ENCODE measurements around the gene MYH6. TPM values are rescaled to one million over a fixed set of nuclear protein-coding genes. Genes with fewer than 3 reads are reported as not detected.

The MYH6 gene
- total RNA-seq, 1 donor from 2014 or later, result 0.62 TPM

DNA sequence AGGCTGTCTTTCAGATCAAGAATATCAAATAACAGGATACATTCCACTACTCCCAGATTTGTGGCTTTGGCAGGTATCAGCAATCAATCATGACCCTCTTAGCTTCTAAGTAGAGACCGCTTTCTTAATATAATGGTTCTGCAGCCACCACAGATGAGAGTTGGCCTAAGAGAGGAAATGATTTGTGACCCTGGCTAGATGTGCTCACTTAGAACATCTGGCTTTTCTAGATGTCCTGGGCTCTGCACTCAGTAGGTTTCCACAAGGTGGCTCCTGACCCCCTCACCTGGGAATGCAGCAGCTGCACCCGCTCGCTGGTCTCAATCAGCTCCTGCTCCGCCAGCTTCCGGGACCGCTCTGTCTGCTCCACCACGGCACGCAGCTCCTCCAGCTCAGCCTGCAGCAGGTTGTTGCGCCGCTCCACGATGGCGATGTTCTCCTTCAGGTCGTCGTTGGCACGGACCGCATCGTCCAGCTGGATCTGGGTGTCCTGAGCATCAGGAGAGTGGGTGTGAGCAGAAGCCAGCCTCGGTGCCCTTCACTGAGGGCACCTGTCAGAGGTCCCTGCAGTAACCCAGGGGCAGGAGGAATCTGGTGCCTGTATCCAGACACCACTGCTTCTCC is 22.3 kb downstream of the MYH6 start:
- Histone ChIP-seq H3K27me3 (ENCODE audit: low read depth) (peaks cover 4% of the 10 kb centered on the region), H3K36me3 (no peaks in the 10 kb centered on the region), H3K9me3 (no peaks in the 10 kb centered on the region), H3K4me3 (no peak overlapping the region), H3K27ac (no peak overlapping the region), H3K4me1 (no peaks in the 10 kb centered on the region)
- intact Hi-C loops (cut with DNase I), result no loop called here
- ATAC-seq (no peak), DNase-seq (no peak)
- TF ChIP-seq, protein P1, sequence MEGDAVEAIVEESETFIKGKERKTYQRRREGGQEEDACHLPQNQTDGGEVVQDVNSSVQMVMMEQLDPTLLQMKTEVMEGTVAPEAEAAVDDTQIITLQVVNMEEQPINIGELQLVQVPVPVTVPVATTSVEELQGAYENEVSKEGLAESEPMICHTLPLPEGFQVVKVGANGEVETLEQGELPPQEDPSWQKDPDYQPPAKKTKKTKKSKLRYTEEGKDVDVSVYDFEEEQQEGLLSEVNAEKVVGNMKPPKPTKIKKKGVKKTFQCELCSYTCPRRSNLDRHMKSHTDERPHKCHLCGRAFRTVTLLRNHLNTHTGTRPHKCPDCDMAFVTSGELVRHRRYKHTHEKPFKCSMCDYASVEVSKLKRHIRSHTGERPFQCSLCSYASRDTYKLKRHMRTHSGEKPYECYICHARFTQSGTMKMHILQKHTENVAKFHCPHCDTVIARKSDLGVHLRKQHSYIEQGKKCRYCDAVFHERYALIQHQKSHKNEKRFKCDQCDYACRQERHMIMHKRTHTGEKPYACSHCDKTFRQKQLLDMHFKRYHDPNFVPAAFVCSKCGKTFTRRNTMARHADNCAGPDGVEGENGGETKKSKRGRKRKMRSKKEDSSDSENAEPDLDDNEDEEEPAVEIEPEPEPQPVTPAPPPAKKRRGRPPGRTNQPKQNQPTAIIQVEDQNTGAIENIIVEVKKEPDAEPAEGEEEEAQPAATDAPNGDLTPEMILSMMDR (IDR thresholded peaks at IDR 0.05), result no peak

DNA sequence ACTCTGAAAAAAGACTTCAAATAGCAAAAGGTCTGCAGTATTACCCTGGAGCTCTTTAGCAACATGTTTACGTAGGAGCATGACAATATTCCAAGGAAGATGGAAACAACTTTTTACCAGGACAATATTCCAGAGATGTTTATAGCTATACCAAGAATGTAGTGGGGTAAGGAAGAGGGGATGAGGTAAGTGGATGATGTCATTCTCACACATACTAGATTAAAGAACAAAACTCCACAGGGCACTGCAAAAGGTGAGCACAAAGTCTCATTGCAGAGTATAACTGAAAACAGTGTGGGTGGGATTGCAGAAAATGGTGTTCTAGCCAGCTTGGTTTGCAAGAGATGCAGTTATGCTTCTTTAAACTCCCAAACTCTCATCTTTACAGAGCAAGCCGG is 22.8 kb downstream of the MYH6 start:
- H3K9me3 ChIP-seq, result no peaks in the 10 kb centered on the region
- H3K36me3 ChIP-seq, result no peaks in the 10 kb centered on the region
- H3K27ac ChIP-seq, result no peak overlapping the region
- H3K27me3 ChIP-seq (ENCODE audit: low read depth), result peaks cover 4% of the 10 kb centered on the region
- intact Hi-C loops (cut with DNase I), result no loop called here
- no peaks in the 10 kb centered on the region for H3K4me1 ChIP-seq
- no peak for ATAC-seq
- H3K4me3 ChIP-seq, result no peak overlapping the region
- TF ChIP-seq, protein P1 (IDR thresholded peaks at IDR 0.05), result no peak
- DNase-seq, result no peak

DNA sequence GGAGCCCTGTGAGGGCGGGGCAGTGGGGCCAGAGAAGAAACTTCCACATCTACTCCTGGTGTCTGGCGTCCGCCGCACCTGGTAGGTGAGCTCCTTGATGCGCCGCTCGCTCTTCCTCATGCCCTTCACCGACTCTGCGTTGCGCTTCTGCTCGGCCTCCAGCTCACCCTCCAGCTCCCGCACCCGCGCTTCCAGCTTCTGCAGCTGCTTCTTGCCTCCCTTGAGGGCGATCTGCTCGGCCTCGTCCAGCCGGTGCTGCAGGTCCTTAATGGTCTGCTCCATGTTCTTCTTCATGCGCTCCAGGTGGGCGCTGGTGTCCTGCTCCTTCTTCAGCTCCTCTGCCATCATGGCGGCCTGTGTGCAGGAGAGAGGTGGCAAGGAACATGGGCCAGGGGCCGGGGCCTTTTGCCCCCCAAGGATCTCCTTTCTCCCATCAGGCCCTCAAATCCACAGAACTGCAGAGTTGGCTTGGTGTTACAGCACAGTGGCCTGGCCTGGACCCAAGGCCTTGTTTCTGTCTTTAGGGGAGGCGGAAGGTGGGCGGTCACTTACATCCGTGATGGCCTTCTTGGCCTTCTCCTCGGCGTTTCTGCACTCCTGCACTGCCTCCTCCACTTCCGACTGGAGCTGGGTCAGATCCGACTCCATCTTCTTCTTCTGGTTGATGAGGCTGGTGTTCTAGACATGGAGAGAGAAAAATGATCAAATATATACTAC is 23.6 kb downstream of the MYH6 start:
- Histone ChIP-seq H3K4me1 (no peaks in the 10 kb centered on the region), H3K27me3 (ENCODE audit: low read depth) (peaks cover 4% of the 10 kb centered on the region), H3K4me3 (no peak overlapping the region), H3K9me3 (no peaks in the 10 kb centered on the region), H3K27ac (no peak overlapping the region), H3K36me3 (no peaks in the 10 kb centered on the region)
- intact Hi-C loops (cut with DNase I), result no loop called here
- ATAC-seq (no peak), DNase-seq (no peak)
- TF ChIP-seq, protein P1 (IDR thresholded peaks at IDR 0.05), result no peak

DNA sequence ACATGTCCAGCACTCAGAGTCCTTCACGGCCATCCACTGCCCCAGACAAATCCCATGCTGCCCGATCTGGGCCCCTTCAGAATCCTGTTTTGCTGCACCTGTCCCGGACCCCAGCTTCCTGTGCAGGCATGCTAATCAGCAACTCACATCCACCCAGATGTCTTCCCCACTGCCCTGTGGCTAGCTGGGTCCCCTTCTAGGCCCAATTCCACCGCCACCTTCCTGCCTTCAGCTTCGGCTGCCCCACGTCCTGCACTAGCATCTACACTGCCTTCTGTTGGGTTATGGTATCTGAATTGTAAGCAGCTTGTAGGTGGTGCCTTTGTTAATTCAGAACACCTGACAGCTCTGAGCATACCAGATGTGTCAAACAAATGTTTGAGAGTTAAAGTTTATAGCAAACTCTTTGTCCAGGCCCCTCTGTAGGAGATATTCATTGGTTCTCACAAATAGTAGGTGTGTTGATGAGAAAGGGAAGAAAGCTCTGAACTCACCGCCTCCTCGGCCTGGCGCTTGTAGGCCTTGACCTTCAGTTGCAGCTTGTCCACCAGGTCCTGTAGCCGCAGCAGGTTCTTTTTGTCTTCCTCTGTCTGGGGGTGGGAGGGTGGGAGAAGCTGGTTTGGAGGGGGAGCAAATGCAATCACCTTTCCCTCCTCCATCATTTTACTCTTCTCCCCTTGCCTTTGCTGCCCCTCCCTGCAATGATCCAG is 25.2 kb downstream of the MYH6 start:
- ATAC-seq (no peak), DNase-seq (no peak)
- H3K9me3 ChIP-seq, result no peaks in the 10 kb centered on the region
- H3K4me3 ChIP-seq, result no peak overlapping the region
- H3K27ac ChIP-seq, result no peak overlapping the region
- intact Hi-C loops (cut with DNase I), result no loop called here
- H3K27me3 ChIP-seq (ENCODE audit: low read depth), result peaks cover 4% of the 10 kb centered on the region
- H3K4me1 ChIP-seq, result no peaks in the 10 kb centered on the region
- TF ChIP-seq, protein P1 (IDR thresholded peaks at IDR 0.05), result no peak
- no peaks in the 10 kb centered on the region for H3K36me3 ChIP-seq

- DNase-seq, result no peak
- Histone ChIP-seq H3K9me3 (no peaks in the 10 kb centered on the region), H3K27me3 (ENCODE audit: low read depth) (peaks cover 4% of the 10 kb centered on the region), H3K36me3 (no peaks in the 10 kb centered on the region), H3K4me1 (no peaks in the 10 kb centered on the region), H3K4me3 (no peak overlapping the region), H3K27ac (no peak overlapping the region)
- TF ChIP-seq, protein P1 (IDR thresholded peaks at IDR 0.05), result no peak
- intact Hi-C loops (cut with DNase I), result no loop called here
- ATAC-seq, result no peak
Measured at GRCh38 chr14:23382276-23382675, 25.8 kb downstream of the MYH6 start.

Data from lower lobe of right lung (tissue), 2 donors.